Activated T-cell treated with anti-CD3 and anti-CD28 coated beads for 48 hours (primary cell): Measurements from ENCODE around the gene MRGPRX4.
"Not testable (repeated sequence)": the region's sequence is repeated elsewhere in the genome, so short reads cannot be mapped to it uniquely, and the experiment has no call there.

Experiments
- DNase-seq: peaks from one replicate; pipeline ENCODE4 v3.0.0-alpha.2; 2020; ENCODE audit warnings: low read depth

The MRGPRX4 gene

GRCh38 chr11:18172666-18173065, at the start of gene MRGPRX4:
Gene MRGPRX4 (plus strand): TSS chr11:18172837. CDS start chr11:18173257, 420 bp downstream.
- DNase-seq, result no peak

- not testable (repeated sequence) for DNase-seq
Measured at GRCh38 chr11:18131115-18131514, 41.5 kb upstream of the MRGPRX4 start.

- DNase-seq, result no peak
Measured at GRCh38 chr11:18132341-18132740, 40.3 kb upstream of the MRGPRX4 start, which contains the start of gene MRGPRX3. Gene MRGPRX3 (plus strand): TSS chr11:18132571. CDS start chr11:18137203, 4,632 bp downstream.

- no peak for DNase-seq
Measured at GRCh38 chr11:18135308-18135707, 37.3 kb upstream of the MRGPRX4 start.

GRCh38 chr11:18137186-18137800, 35.3 kb upstream of the MRGPRX4 start:
- no peak for DNase-seq

GRCh38 chr11:18140145-18140544, 32.5 kb upstream of the MRGPRX4 start:
- DNase-seq, result no peak

- no peak for DNase-seq
Measured at GRCh38 chr11:18144243-18144642, 28.4 kb upstream of the MRGPRX4 start.

- no peak for DNase-seq
Measured at GRCh38 chr11:18145025-18145424, 27.6 kb upstream of the MRGPRX4 start.

GRCh38 chr11:18145837-18146236, 26.8 kb upstream of the MRGPRX4 start:
- DNase-seq, result no peak

- DNase-seq, result no peak
Measured at GRCh38 chr11:18151581-18151980, 21.1 kb upstream of the MRGPRX4 start.

GRCh38 chr11:18168372-18168771, 4.3 kb upstream of the MRGPRX4 start:
- no peak for DNase-seq

GRCh38 chr11:18171377-18172000, 1.1 kb upstream of the MRGPRX4 start:
- DNase-seq, result no peak

GRCh38 chr11:18173225-18173866, 709 bp downstream of the MRGPRX4 start:
- no peak for DNase-seq

- DNase-seq, result no peak
Measured at GRCh38 chr11:18188796-18189195, 16.2 kb downstream of the MRGPRX4 start.

- not testable (repeated sequence) for DNase-seq
Measured at GRCh38 chr11:18189476-18190245, 17.0 kb downstream of the MRGPRX4 start.

GRCh38 chr11:18191376-18191775, 18.7 kb downstream of the MRGPRX4 start:
- DNase-seq, result no peak

- DNase-seq, result no peak
Measured at GRCh38 chr11:18193010-18193409, 20.4 kb downstream of the MRGPRX4 start.

GRCh38 chr11:18196532-18196931, 23.9 kb downstream of the MRGPRX4 start:
- DNase-seq, result no peak

GRCh38 chr11:18197738-18198137, 25.1 kb downstream of the MRGPRX4 start:
- not testable (repeated sequence) for DNase-seq

- no peak for DNase-seq
Measured at GRCh38 chr11:18203723-18204122, 31.1 kb downstream of the MRGPRX4 start.

- DNase-seq, result no peak
Measured at GRCh38 chr11:18204220-18204619, 31.6 kb downstream of the MRGPRX4 start.

GRCh38 chr11:18204771-18205170, 32.1 kb downstream of the MRGPRX4 start:
- DNase-seq, result no peak

GRCh38 chr11:18209058-18209457, 36.4 kb downstream of the MRGPRX4 start:
- no peak for DNase-seq
